ENCODE measurements around the gene FRY. TPM values are rescaled to one million over a fixed set of nuclear protein-coding genes. Genes with fewer than 3 reads are reported as not detected.
A peak's percentile ranks its signal among the peaks of the same experiment; 100 is the strongest.

FRY gene
- total and polyA plus RNA-seq, 11 donors: 21.6 to 237 (median 165) TPM

GRCh38 chr13:32200741-32201140 lies 169.2 kb downstream of the FRY start:
- H3K4me1 ChIP-seq: peaks cover 2 to 74% (median 13%) of the 10 kb centered on the region in 12 donors
- H3K9me3 ChIP-seq: no peaks in the 10 kb centered on the region
- H3K27me3 ChIP-seq: no peaks in the 10 kb centered on the region
- H3K36me3 ChIP-seq: peaks cover 0 to 62% (median 12%) of the 10 kb centered on the region in 9 donors
- H3K4me3 ChIP-seq: no peak overlapping the region
- peak overlapping the region in 10 of 12 donors; percentile 28 to 74 (median 60) for H3K27ac ChIP-seq
- TF ChIP-seq POLR2A (IDR thresholded peaks at IDR 0.05) (no peak), CTCF (IDR thresholded peaks at IDR 0.05) (no peak)
- ATAC-seq (no peak), DNase-seq (no peak)
- 74 to 88% (median 83%) methylated on average over 2 of the region's 2 CpGs for WGBS, 4 donors
- intact Hi-C loops (cut with DNase I): loop anchor here in 2 of 10 donors (5.0 to 10.0 kb wide), 2 partner anchors 33 to 176 kb away; no protein-coding TSS in a partner anchor

GRCh38 chr13:32201809-32202208 lies 170.2 kb downstream of the FRY start:
- Histone ChIP-seq H3K4me3 (no peak overlapping the region), H3K27ac (peak overlapping the region; percentile 20 to 74 (median 56)), H3K36me3 (peaks cover 0 to 62% (median 12%) of the 10 kb centered on the region in 9 donors), H3K27me3 (no peaks in the 10 kb centered on the region), H3K9me3 (no peaks in the 10 kb centered on the region), H3K4me1 (peaks cover 0 to 73% (median 14%) of the 10 kb centered on the region in 12 donors)
- ATAC-seq: peak in 2 of 4 donors; percentile 35 to 49
- TF ChIP-seq POLR2A (IDR thresholded peaks at IDR 0.05): no peak
- no peak for TF ChIP-seq CTCF (IDR thresholded peaks at IDR 0.05)
- DNase-seq: no peak
- WGBS, 4 donors: 65 to 73% (median 69%) methylated on average over 4 of the region's 4 CpGs
- intact Hi-C loops (cut with DNase I): loop anchor here in 2 of 10 donors (5.0 to 10.0 kb wide), 2 partner anchors 35 to 177 kb away; no protein-coding TSS in a partner anchor

- no peak for ATAC-seq
- no peak for TF ChIP-seq CTCF (IDR thresholded peaks at IDR 0.05)
- H3K36me3 ChIP-seq: peaks cover 0 to 61% (median 12%) of the 10 kb centered on the region in 9 donors
These were observed 170.7 kb downstream of the FRY start for GRCh38 chr13:32202268-32202667.

GRCh38 chr13:32203221-32203620 lies 171.6 kb downstream of the FRY start:
- 92 to 98% (median 95%) methylated on average over 5 of the region's 5 CpGs for WGBS, 4 donors
- no peak for ATAC-seq
- Histone ChIP-seq H3K9me3 (no peaks in the 10 kb centered on the region), H3K4me1 (peaks cover 0 to 61% (median 15%) of the 10 kb centered on the region in 12 donors), H3K27me3 (no peaks in the 10 kb centered on the region), H3K36me3 (peaks cover 0 to 65% (median 15%) of the 10 kb centered on the region in 9 donors), H3K27ac (peak overlapping the region in 8 of 12 donors; percentile 3 to 74 (median 62)), H3K4me3 (no peak overlapping the region)
- TF ChIP-seq CTCF (IDR thresholded peaks at IDR 0.05): no peak
- no peak for TF ChIP-seq POLR2A (IDR thresholded peaks at IDR 0.05)
- no peak for DNase-seq
- intact Hi-C loops (cut with DNase I): loop anchor here in 2 of 10 donors (5.0 to 10.0 kb wide), 2 partner anchors 36 to 178 kb away; no protein-coding TSS in a partner anchor

More at GRCh38 chr13:32202268-32202667, 170.7 kb downstream of the FRY start:
- 87 to 89% (median 88%) methylated on average over 6 of the region's 6 CpGs for WGBS, 4 donors
- Histone ChIP-seq H3K4me3 (no peak overlapping the region), H3K9me3 (no peaks in the 10 kb centered on the region), H3K27ac (peak overlapping the region in 9 of 12 donors; percentile 20 to 74 (median 62)), H3K4me1 (peaks cover 0 to 68% (median 14%) of the 10 kb centered on the region in 12 donors), H3K27me3 (no peaks in the 10 kb centered on the region)
- intact Hi-C loops (cut with DNase I): loop anchor here in 2 of 10 donors (5.0 to 10.0 kb wide), 2 partner anchors 35 to 177 kb away; no protein-coding TSS in a partner anchor
- DNase-seq: no peak

Measured in heart left ventricle (tissue), 16 donors.